Measurements from ENCODE around the gene FNBP1. TPM values are rescaled to one million over a fixed set of nuclear protein-coding genes. Genes with fewer than 3 reads are reported as not detected.

The FNBP1 gene
- polyA plus RNA-seq, 1 of the 3 experiments (the other 2 are of a cell fraction): 11.0 TPM

DNA sequence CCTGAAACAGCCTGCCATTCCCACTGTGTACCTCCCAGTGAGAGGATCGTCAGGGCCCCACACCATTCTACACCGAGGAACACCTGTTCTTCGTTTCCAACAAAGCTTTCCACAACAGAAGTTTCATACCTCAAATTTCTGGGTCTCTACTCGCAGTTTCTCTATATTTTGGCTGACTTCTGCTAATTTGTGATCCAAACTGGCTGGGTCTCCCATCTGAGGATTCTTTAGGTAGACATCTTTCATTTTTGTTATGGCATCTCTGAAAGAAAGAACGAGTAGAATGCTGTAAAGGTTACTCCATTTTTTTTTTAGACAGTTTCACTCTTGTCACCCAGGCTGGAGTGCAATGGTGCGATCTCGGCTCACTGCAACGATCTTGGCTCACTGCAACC, 140.3 kb downstream of the FNBP1 start:
- Histone ChIP-seq H3F3A (replicated peaks; ENCODE audit: insufficient read depth) (no peaks in the 10 kb centered on the region), H3K27ac (ENCODE audit: low read depth in 2 of 2, low read length in 1 of 2) (no peak overlapping the region), H3K79me2 (ENCODE audit: insufficient read depth) (no peaks in the 10 kb centered on the region), H3K4me3 (ENCODE audit: low read depth in 2 of 2, low read length in 1 of 2) (no peak overlapping the region), H2AFZ (ENCODE audit: low read depth) (no peak overlapping the region), H3K27me3 (ENCODE audit: insufficient read depth) (no peaks in the 10 kb centered on the region), H3K9me2 (no peaks in the 10 kb centered on the region), H3K36me3 (replicated peaks in 1 of 2; ENCODE audit: control insufficient read depth in 1 of 2, insufficient read depth in 2 of 2, low read length in 1 of 2) (peaks cover 15 to 17% of the 10 kb centered on the region in 2 experiments), H4K20me1 (ENCODE audit: insufficient read depth) (no peaks in the 10 kb centered on the region), H3K9me3 (no peaks in the 10 kb centered on the region), H3K4me2 (no peak overlapping the region), H3K4me1 (ENCODE audit: control insufficient read depth in 1 of 2, insufficient read depth in 2 of 2, low read depth in 1 of 2, low read length in 1 of 2) (no peaks in the 10 kb centered on the region; a peak in 1 of 4 replicates), H3K9ac (no peak overlapping the region)
- DNase-seq: no peak
- 94% methylated on average over 8 of the region's 8 CpGs for WGBS (ENCODE audit: low lambda C conversion rate)
- CTCF ChIA-PET: interaction anchor here (1.3 to 3.2 kb wide), 2 partner anchors 16 to 18 kb away, joined by 3 to 7 read pairs; no protein-coding TSS in a partner anchor
- POLR2A ChIA-PET: no interaction called here
- TF ChIP-seq FOXM1 (IDR thresholded peaks at IDR 0.05; ENCODE audit: low read depth): no peak
- TF ChIP-seq, protein P1, sequence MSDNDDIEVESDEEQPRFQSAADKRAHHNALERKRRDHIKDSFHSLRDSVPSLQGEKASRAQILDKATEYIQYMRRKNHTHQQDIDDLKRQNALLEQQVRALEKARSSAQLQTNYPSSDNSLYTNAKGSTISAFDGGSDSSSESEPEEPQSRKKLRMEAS (IDR thresholded peaks at IDR 0.05; ENCODE audit: low read depth): no peak

DNA sequence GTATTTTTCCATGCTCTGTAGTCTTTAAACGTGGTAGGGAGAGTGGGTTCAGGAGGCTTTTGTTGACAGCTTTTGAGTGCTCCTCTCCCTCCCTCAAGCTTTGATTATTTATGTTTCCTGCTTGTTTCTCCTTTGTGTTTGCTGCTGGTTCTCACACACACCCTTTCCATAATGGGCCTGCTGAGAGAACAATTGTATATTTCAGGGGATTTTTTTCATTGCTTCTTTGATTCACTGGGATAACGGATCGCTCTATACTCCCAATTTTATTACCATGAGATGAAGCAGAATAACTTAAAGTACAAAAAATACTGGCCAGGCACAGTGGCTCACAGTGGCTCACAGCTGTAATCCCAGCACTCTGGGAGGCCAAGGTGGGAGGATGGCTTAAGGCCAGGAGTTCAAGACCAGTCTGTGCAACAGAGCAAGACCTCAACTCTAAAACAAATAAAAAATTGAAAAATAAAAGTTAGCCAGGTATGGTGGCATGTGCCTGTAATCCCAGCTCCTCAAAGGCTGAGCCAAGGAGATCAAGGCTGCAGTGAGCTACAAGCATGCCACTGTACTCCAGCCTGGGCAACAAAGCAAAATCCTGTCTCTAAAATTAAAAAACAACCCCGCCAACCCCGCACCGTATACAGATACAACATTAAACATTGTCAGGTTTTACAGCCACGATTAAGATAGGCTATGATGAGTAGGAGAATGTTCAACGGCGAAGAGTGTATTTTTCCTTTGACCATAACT, 140.8 kb downstream of the FNBP1 start:
- H3K9ac ChIP-seq: no peak overlapping the region
- CTCF ChIA-PET: interaction anchor here (1.3 to 3.2 kb wide), 2 partner anchors 16 to 17 kb away, joined by 3 to 7 read pairs; no protein-coding TSS in a partner anchor
- POLR2A ChIA-PET: no interaction called here
- WGBS (ENCODE audit: low lambda C conversion rate): 98% methylated on average over 9 of the region's 9 CpGs
- peaks cover 13 to 17% of the 10 kb centered on the region in 2 experiments for H3K36me3 ChIP-seq (replicated peaks in 1 of 2; ENCODE audit: control insufficient read depth in 1 of 2, insufficient read depth in 2 of 2, low read length in 1 of 2)
- no peak overlapping the region for H2AFZ ChIP-seq (ENCODE audit: low read depth)
- TF ChIP-seq NFIC (IDR thresholded peaks at IDR 0.05; ENCODE audit: borderline replicate concordance) (no peak), CHD2 (IDR thresholded peaks at IDR 0.05; ENCODE audit: low read length, partially characterized antibody) (no peak), RXRA (IDR thresholded peaks at IDR 0.05; ENCODE audit: borderline replicate concordance, low read depth) (no peak), EZH2phosphoT487 (IDR thresholded peaks at IDR 0.05; ENCODE audit: borderline replicate concordance, low read depth) (no peak), TEAD4 (IDR thresholded peaks at IDR 0.05; ENCODE audit: borderline replicate concordance, insufficient read depth) (no peak), ELF1 (IDR thresholded peaks at IDR 0.05) (no peak), MXI1 (IDR thresholded peaks at IDR 0.05; ENCODE audit: low read depth, low read length) (no peak)
- H3F3A ChIP-seq (replicated peaks; ENCODE audit: insufficient read depth): no peaks in the 10 kb centered on the region
- no peaks in the 10 kb centered on the region for H3K79me2 ChIP-seq (ENCODE audit: insufficient read depth)
- H3K27me3 ChIP-seq (ENCODE audit: insufficient read depth): no peaks in the 10 kb centered on the region
- H3K4me2 ChIP-seq: no peak overlapping the region
- no peak for DNase-seq
- no peaks in the 10 kb centered on the region; a peak in 1 of 4 replicates for H3K4me1 ChIP-seq (ENCODE audit: control insufficient read depth in 1 of 2, insufficient read depth in 2 of 2, low read depth in 1 of 2, low read length in 1 of 2)
- H3K9me2 ChIP-seq: no peaks in the 10 kb centered on the region
- H3K9me3 ChIP-seq: no peaks in the 10 kb centered on the region
- no peak overlapping the region for H3K27ac ChIP-seq (ENCODE audit: low read depth in 2 of 2, low read length in 1 of 2)
- H4K20me1 ChIP-seq (ENCODE audit: insufficient read depth): no peaks in the 10 kb centered on the region
- H3K4me3 ChIP-seq (ENCODE audit: low read depth in 2 of 2, low read length in 1 of 2): no peak overlapping the region

DNA sequence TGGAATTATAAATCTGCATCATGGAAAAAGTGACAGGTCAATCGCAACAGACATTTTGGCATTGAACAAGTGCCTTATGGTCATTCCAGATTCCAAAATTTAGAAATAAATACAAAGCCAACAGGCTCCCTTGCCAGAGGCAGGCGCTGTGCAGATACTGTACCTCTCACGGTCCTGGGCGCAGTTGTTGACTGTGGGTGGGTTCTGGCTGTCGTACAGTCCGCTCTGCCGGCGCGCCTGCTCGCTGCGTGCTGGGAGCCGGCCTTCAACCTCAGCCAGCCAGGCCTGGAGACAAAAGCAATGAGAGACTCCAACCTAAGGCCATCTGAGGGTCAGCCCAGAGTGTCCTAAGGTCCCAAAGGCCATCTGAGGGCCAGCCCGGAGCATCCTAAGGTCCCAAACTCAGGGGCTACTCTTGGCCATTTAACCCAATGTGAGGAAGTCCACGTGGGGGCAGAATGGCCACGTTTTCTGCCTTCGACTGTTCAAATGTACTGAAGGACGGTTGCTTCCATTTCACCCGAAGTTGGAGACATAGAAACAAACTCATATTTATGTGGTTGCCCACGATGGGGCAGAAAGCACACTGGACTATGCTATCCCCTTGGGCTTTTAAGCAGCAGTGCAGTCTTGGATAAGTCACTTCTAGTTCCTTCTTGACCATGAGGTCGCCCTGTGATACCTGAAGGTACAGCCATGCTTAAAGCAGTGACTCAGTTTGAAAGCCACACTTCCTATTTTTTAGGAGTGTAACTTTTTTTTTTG, 142.5 kb downstream of the FNBP1 start:
- POLR2A ChIA-PET: no interaction called here
- H3K9me2 ChIP-seq: no peaks in the 10 kb centered on the region
- CTCF ChIA-PET: no interaction called here
- no peak overlapping the region for H3K27ac ChIP-seq (ENCODE audit: low read depth in 2 of 2, low read length in 1 of 2)
- no peaks in the 10 kb centered on the region for H4K20me1 ChIP-seq (ENCODE audit: insufficient read depth)
- TF ChIP-seq MXI1 (IDR thresholded peaks at IDR 0.05; ENCODE audit: low read depth, low read length): no peak
- no peak for TF ChIP-seq TAF1 (IDR thresholded peaks at IDR 0.05; ENCODE audit: borderline replicate concordance, low read depth, low read length)
- TF ChIP-seq FOXM1 (IDR thresholded peaks at IDR 0.05; ENCODE audit: low read depth): no peak
- no peak for TF ChIP-seq EZH2phosphoT487 (IDR thresholded peaks at IDR 0.05; ENCODE audit: borderline replicate concordance, low read depth)
- TF ChIP-seq, protein P2, sequence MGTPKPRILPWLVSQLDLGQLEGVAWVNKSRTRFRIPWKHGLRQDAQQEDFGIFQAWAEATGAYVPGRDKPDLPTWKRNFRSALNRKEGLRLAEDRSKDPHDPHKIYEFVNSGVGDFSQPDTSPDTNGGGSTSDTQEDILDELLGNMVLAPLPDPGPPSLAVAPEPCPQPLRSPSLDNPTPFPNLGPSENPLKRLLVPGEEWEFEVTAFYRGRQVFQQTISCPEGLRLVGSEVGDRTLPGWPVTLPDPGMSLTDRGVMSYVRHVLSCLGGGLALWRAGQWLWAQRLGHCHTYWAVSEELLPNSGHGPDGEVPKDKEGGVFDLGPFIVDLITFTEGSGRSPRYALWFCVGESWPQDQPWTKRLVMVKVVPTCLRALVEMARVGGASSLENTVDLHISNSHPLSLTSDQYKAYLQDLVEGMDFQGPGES (IDR thresholded peaks at IDR 0.05; ENCODE audit: low read depth, low read length): no peak
- no peak for TF ChIP-seq RCOR1 (IDR thresholded peaks at IDR 0.05; ENCODE audit: low read length)
- TF ChIP-seq, protein P1 (IDR thresholded peaks at IDR 0.05; ENCODE audit: low read depth): no peak
- TF ChIP-seq NFIC (IDR thresholded peaks at IDR 0.05; ENCODE audit: borderline replicate concordance): no peak
- TF ChIP-seq SIN3A (IDR thresholded peaks at IDR 0.05; ENCODE audit: borderline replicate concordance, low read depth, low read length): no peak
- no peak for TF ChIP-seq TEAD4 (IDR thresholded peaks at IDR 0.05; ENCODE audit: borderline replicate concordance, insufficient read depth)
- TF ChIP-seq RXRA (IDR thresholded peaks at IDR 0.05; ENCODE audit: borderline replicate concordance, low read depth): no peak
- no peak for TF ChIP-seq SMC3 (IDR thresholded peaks at IDR 0.05; ENCODE audit: low read depth, low read length)
- no peak for TF ChIP-seq POLR2AphosphoS5 (IDR thresholded peaks at IDR 0.05; ENCODE audit: low read depth, low read length)
- no peak for TF ChIP-seq FOXJ3 (CRISPR knock-in tag; IDR thresholded peaks at IDR 0.05)
- DNase-seq: no peak
- H3F3A ChIP-seq (replicated peaks; ENCODE audit: insufficient read depth): no peaks in the 10 kb centered on the region
- no peak overlapping the region for H3K9ac ChIP-seq
- H3K4me3 ChIP-seq (ENCODE audit: low read depth in 2 of 2, low read length in 1 of 2): no peak overlapping the region
- H3K27me3 ChIP-seq (ENCODE audit: insufficient read depth): no peaks in the 10 kb centered on the region
- no peaks in the 10 kb centered on the region; a peak in 1 of 4 replicates for H3K4me1 ChIP-seq (ENCODE audit: control insufficient read depth in 1 of 2, insufficient read depth in 2 of 2, low read depth in 1 of 2, low read length in 1 of 2)
- H2AFZ ChIP-seq (ENCODE audit: low read depth): no peak overlapping the region
- H3K79me2 ChIP-seq (ENCODE audit: insufficient read depth): no peaks in the 10 kb centered on the region
- peaks cover under 1 to 22% of the 10 kb centered on the region in 2 experiments for H3K36me3 ChIP-seq (replicated peaks in 1 of 2; ENCODE audit: control insufficient read depth in 1 of 2, insufficient read depth in 2 of 2, low read length in 1 of 2)
- H3K9me3 ChIP-seq: no peaks in the 10 kb centered on the region
- 95% methylated on average over 19 of the region's 20 CpGs for WGBS (ENCODE audit: low lambda C conversion rate)
- H3K4me2 ChIP-seq: no peak overlapping the region
